ENCODE measurements around the gene CRAMP1.
A peak's percentile ranks its signal among the peaks of the same experiment; 100 is the strongest.

CRAMP1 gene

DNA sequence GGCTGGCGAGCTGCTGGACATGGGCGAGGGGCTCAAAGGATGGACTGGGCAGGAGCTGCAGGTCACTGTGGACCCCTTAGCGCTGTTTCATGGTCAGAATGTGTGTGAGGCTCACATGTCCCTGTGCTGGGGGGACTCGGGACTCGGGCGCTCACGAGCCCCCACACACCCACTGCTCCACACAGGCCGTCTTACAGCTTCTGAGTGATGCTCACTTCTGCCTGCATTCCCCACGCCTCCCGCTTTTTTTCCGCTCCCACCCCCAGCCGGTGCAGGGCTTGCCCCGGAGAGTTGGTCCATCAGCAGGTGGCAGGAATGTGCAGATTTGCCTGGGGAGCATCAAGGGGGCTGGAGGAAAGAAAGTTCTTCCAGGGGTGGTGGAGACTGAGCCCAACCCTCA lies 45.7 kb downstream of the CRAMP1 start:
- DNase-seq: no peak

DNA sequence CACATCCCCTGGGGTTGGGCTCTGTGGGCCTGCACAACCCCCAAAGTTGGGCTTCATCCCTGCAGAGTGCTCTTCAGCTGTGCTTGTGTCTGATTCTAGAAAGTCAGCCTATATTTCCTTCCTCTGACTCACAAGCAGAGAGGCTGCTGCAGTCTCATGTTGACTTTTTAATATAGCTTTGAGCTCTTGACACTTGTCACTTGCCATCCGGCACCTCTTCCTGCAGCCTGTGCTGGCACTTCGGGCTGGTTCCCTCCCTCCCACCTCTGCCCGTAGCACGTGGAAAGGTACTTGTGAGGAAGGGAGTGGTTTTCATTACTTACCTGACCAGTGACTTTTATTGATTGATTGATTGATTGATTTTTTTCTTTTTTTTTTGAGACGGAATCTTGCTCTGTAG lies 46.9 kb downstream of the CRAMP1 start:
- no peak for DNase-seq

DNA sequence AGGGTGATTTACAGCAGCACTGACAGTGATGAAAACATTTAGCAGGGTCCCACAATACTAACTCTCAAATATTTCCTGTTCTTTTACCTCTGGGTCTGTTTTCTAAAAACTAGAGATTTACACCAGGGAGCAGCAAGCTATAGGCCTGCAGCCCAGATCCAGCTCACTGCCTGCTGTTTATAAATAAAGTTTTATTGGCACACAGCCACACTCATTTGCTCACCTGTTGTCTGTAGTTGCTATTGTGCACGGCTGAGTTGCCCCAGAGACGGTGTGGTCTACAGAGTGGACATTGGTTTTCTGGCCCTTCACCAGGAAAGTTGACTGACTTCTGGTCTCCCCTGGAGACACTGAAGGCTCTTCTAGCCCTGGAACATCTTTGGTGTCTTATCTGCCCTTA lies 49.7 kb downstream of the CRAMP1 start:
- DNase-seq: no peak

DNA sequence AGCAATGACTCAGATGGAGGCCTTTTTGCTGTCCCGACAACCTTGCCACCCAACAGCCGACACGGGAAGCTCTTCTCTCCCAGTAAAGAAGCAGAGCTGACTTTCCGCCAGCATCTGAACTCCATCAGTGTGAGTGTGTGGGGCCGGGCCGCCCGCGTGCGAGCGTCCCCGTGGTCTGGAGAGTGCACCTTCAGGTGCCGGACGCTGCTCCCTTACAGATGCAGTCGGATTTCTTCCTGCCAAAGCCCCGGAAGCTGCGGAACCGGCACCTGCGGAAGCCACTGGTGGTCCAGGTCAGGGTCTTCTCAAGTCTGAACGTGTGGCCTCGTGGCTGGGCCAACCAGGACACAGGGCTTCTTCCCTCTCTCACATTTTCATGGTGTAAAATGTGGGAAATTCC lies 50.4 kb downstream of the CRAMP1 start:
- no peak for DNase-seq

DNA sequence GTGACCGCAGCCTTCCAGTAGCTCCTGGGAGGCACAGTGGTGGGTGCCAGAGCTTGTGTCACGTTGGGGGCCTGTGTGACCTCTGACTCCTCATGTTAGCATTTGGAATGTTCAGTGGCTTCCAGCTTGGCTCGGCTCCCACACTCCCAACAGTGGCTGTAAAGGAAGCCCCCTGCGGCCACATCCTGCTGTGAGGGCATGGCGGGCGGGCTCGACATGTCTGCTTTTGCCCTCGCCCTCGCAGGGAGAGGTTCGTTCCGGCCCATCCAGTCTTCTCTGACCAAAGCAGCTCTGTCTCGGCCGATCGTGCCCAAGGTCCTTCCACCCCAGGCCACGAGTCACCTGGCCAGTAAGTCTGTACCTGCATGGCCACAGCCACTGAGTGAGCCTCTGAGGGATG lies 53.7 kb downstream of the CRAMP1 start:
- DNase-seq: no peak

DNA sequence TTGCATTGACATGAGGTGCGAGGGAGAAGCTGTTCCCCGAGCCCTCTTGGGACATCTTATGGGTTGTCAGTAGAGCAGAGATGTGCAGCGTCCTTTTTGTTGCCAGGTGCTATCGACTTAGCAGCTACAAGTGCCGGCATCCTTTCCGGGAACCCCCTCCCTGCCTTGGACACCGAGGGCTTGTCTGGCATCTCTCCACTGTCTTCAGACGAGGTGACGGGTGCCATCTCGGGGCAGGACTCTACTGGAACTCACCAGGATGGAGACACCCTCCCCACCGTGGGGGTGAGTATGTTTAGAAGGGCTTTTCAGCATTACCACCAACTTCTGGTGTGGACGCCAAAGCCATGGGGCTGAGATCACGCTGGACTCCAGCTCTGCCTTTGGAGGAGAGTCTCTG lies 54.2 kb downstream of the CRAMP1 start:
- no peak for DNase-seq

DNA sequence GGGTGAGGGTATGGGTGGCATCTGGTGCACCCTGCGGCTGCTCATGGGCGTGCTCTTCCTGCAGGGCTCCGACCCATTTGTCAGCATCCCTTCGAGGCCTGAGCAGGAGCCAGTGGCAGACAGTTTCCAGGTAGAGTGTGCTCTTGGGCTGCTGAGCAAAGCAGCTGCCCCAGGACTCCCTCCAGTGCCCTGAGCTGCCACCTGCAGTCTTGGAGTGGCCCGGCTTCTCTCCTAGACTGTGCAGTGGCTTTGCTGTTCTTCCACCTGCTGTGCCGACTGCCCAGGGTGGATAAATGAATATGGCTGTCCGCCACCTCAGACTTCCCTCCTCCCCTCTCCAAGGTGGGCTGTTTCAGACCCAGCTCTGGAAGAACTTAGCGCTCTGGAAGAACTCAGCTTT lies 55.1 kb downstream of the CRAMP1 start:
- no peak for DNase-seq

DNA sequence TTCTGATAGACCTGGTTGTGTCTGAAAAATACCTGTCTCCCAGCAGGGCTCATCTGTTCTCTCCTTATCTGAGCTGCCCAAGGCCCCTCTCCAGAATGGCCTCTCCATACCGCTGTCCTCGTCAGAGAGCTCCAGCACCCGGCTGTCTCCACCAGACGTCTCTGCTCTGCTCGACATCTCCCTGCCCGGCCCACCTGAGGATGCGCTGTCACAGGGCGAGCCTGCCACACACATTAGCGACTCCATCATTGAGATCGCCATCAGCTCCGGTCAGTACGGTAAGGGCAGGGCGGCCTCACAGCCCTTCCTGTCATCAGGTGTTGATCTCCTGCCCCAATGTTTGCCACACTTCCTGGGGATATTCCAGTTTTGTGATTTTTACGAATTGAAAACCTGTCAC lies 55.8 kb downstream of the CRAMP1 start:
- DNase-seq: no peak

DNA sequence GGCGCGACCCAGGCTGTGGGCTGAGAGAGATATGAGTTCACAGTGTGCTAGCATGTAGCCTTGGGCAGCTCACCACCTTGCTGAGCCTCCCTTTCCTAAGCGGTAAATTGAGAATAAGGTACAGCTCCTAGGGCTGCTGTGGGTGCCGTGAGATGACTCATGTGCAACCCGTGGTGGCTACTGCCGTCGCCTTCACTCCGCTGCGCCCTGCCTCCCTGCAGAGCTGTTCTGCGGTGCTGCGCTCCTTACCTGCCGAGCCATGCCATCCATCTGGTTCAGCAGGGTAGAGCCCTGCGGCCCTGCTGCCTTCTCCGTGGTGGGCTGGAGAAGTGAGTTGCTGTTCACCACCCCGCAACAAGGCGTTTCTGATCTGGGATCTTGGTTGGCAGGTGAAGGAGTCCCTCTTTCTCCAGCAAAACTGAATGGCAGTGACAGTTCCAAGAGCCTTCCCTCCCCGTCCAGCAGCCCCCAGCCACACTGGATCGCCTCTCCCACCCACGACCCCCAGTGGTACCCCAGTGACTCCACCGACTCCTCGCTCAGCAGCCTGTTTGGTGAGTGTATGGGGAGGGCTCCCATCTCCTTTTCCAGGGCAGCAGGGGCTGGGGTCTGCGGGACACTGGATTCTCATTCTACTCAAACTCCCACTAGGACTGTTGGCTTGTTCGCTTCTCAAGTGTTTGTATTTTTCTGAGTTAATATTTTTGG lies 56.6 kb downstream of the CRAMP1 start:
- no peak for DNase-seq

DNA sequence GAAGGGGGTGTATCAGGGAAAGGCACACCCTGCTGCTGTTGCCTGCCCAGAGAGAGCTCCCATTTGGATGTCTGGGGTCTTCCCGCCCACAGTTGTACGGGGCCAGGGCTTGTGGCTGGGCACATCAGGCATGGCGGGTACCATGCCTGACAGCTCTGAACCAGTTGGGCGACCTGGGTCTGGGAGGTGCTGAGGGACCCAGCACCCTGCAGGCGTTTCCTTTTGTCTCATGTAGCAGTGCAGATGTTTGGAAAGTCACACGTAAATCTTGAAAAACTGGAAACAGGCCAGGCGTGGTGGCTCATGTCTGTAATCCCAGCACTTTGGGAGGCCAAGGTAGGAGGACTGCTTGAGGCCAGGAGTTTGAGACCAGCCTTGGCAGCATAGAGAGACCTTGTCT lies 57.5 kb downstream of the CRAMP1 start:
- DNase-seq: no peak

DNA sequence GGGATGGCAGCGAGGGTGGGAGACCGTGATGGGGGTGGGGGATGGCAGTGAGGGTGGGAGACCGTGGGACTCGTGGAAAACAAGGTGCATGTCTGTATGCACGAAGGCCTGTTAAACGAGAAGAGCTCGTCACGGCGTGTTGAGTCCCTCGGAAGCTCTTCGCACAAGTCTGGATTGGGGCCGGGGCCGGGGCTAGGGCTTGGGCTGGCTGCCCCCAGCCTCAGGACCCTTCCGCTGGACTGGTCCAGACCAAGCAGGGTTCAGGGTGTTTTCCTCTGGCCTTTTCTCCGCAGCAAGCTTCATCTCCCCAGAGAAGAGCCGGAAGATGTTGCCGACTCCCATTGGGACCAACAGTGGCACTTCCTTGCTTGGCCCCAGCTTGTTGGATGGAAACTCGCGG lies 58.2 kb downstream of the CRAMP1 start:
- no peak for DNase-seq

DNA sequence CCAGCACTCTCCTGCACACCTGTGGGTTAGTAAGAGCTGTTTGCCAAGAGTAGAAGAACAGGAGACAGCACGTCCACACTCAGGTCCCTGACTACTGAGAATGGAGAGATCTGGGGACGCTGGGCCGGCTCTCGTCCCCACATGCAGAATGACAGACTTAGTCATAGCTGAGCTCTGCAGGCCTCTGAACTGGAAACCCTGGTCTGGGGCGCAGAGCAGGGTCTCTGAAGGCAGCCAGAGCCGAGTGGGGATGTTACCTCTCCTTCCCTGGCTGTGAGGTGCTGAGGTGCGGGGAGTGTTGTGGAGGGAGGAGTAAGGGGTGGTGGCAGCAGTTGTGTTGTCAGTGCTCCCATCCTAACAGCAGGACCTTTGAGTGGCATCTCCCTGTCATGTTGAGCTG lies 58.7 kb downstream of the CRAMP1 start:
- DNase-seq: no peak

DNA sequence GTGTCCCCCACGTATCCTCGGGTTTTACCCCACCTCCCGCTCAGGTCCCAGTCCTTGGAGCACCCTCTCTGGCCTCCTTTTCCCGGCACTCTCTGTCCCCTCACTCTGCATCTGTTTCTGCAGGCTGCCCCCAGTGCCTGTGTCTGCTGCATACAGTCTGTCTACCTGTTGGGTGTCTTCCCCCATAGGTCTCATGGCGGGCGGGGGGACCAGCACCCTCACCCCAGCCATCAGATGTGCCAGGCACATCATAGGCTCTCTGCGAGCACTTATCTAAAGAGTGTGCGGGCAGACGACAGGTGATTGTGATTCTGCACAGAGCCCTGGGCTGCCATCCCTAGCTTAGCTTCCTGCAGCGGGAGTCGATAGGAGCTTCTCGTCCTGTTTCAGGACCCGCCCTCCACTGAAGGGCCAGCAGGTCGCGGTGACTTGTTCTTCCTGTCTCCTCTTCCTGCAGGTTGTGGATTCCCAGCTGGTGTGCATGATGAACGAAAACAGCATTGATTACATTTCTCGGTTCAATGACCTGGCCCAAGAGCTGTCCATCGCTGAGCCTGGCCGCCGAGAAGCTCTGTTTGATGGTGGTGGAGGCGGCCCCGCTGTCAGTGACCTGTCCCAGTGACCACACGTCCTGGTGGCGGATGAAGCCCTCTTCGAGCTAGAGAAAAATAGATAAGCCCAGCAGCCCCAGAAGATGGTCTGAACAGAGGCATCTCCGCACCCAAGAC lies 61.4 kb downstream of the CRAMP1 start:
- DNase-seq: no peak

DNA sequence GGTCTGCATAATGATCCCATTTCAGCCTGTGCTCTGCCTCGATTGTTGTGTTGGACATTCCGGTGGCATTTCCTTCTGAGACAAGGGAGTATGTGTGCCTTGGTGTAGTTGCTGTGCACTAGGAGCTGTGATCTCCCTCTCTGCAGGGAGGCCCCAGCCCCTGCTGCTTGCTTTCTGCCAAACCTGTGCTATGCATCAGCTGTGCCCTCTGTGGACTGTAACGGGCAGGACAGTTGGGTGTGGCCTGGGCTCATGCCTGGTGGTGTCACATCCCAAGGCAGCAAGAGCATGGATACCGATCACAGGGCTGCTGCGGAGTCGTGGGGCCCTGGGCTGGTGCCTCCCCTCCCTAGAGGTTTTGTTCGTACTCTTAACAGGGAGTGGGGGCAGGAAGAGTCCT lies 62.1 kb downstream of the CRAMP1 start:
- DNase-seq: no peak

DNA sequence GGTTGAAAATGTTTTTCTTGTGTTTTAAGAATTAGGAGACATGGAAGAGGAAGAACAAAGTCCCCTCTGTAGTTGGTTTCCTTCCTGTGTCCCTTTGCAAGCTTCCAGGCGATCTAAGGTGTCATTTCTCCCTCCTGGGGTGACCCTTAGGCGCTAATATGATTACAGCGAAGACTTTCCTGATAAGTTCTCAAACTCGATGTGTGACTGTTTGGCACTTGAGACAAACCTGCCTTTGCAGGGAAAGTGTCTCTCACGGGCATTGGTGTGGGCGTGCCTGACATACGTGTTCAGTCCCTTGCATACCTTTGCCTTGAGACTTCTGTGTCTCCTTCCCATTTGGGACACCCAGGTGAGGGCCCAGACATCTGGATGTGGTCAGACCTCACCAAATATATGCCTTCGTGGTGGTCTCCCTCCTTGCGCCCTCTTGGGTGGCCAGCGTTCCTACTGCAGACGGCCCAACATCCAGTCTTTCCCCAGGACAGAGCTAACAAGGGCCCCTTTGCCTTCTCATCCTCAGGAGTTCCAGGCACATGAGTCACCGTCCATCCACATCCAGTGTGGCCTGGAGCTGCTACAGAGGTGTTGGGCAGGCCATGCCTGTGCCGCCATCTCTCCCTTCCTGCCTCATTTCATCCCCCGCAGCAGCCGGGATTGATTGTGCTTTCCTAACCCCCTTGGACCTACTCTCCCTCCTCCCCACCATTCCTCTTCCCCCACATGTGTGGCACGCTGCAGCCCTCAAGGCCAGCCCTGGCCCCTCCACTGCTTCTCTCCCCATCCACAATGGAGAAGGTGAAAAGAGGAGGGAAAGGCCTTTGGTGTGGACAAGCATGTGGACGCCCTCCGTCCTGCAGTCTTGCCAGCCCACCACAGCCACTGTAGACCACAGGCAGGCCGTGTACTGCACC lies 62.8 kb downstream of the CRAMP1 start:
- no peak for DNase-seq

DNA sequence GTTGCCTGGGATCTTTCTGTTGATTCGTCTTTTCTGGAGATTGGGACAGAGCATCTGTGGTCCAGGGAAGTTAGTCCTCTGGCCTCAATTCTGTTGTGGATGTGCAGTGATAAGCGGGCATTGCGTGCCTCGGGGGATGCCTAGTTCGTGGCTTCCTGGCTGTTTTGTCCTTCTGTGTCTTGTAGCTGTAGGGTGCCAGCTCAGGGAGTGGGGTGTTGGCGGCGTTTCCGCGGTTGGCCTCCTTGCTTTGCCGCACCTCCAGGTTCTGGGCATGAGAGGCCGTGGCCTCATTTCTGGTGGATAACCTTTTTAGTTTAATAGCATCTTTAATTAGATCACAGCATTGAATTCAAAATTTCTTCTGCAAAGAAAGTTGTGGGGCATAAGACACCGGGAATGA lies 64.5 kb downstream of the CRAMP1 start:
- DNase-seq: no peak

DNA sequence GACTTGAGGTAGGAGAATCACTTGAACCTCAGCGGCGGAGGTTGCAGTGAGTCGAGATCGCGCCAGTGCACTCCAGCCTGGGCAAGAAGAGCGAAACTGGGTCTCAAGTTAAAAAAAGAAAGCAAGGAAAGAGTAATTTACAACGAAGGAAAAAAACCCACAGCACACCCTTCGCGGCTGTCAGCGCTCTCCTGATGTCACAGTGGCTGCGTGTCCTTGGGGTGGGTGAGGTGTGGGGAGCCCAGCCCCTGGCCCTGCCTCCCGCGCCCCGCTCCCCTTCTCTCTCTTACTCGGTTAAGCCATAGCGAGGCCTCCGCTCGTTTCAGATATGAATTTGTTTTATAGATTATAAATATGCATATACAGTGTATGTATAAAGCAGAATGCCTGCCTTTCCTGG lies 65.2 kb downstream of the CRAMP1 start:
- DNase-seq: no peak

DNA sequence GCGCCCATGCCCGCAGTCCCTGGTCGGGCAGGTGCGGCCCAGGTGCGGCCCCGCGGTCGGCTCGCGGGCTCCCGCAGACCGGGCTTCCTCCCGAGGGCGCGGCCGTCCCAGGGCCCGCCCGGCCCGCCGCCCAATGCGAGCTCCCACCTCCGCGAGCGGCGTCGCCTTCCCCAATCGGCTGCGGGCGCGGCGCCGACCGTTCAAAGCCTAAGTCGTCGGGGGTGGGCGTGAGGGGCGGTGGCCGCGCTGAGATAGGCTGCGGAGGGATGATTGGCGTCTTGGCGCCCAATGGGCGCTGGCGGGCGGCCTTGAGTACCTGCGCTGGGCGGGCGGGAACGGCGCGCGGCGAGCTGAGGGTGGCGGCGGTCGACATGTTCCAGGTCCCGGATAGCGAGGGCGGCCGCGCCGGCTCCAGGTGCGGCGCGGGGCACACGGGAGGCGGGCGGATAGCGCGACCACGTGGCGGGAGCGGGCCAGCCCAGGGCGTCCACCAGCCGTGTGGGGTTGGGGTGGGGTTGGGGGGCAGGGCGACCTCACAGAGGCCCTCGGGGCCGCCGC lies 65.9 kb downstream of the CRAMP1 start, which contains the start of gene JPT2:
TSS of gene JPT2 (plus strand) at position 338 of the 558 bp plus-strand sequence. CDS start at position 372, 34 bp downstream.
- peak; percentile 95 for DNase-seq

DNA sequence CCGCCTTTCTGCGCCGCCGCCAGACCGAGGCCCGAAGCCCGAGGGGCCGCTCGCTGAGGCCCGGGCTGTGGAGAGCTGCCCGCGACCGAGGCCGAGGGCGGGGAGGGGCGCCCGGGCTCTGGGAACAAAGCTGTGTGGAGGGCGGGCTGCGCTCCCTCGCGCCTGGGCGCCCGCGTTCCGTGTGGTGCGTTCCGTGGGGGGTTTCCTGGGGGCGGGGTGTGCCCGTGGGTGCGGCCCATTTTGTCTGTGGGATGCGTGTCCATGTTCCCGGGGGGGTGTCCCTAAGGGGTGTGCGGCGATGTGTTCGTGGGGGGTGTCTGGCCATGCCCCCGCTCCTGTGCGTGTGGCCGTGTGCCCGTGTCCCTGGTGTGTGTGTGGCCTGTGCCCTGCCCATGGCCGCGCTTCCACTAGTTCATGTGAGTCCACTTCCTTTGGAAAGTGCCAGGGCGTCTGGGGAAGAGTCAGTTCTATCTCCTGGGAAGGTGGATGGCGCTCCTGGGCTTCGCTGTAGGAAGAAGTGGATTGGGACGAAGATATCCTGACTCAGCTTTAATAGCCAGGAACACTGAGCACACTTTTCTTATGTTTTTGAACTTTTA lies 66.4 kb downstream of the CRAMP1 start:
- peak; percentile 53 for DNase-seq

DNA sequence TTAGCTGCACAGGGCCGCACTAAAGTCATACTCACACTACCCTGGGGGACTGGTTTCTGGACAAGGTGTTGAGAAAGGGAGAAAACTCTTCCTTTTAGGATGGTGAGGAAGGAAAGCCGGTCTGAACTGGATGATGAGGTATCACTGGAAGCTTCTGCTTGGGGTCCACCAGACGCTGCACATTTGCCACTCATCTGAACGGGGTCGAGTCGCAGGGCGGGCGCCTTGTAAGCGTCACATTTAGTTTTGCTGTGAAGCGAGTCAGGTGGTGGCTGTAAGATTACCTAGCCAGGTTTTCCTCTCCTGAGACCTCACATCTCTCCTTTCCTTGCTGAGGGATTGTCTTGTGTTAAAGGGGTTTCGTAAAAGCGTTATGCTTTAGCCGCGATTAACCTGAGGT lies 68.2 kb downstream of the CRAMP1 start:
- no peak for DNase-seq

DNA sequence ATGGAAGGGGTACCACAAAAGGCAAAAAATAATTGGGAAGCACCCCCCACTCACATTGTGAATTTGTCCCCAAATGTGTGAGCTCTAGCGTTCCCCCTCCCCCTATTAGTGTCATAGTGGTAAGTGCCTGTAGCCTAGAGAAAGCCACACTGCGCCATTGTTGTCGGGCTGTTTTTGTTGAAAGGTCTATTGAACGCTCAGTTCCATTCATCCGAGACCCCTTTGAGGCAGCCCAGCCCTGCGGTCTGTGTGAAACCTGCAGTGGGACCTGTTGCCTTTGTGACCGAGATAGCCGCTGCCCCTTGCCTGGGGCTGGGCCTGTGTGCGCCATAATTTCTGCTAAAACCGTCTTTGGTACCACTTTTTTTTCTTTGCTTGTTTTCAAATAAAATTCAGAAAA lies 68.9 kb downstream of the CRAMP1 start:
- DNase-seq: no peak

DNA sequence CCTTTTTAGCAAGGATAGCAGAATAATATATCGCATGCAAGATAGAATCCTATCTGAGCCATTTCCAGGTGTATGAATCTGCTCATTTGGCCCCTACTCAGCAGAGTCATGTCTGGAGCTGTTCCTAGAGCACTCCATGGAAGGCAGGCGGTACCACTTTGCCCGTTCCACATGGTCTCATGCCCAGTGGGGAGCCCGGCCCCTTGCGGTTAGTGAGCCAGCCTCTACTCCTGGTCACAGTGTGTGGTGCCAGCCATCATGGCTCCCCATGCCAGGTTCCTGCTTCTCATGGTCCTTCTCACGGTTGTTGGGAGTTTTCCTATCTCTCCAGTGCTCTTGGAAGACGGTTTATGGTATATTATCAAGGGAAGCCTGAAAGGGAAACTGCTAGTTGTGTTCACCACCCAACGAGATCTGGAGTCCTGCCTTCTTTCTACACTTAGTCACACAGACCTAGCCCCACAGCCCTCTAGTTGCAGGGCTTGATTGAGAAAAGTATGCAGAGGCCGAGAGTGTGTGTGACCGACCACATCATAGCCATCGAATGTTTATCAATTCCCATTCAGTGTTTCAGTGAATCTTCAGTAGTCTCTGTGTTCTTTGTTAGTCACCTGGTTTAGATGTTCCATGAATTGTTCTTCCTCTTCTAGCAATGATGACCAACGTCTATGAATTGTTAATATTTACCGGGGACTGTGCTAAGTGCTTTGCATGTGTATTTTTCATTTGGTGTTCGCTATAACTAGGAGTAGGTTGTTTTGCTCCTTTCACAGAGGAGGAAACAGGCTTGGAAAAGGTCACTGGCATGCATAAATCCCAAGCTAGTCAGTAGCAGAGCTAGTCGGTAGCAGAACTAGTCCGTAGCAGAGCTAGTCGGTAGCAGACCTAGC lies 75.5 kb downstream of the CRAMP1 start:
- no peak for DNase-seq

Data from CD4-positive, alpha-beta T cell treated with Interleukin-17A for 1 hour (primary cell).